ENCODE results near the gene TAAR9. TPM values are rescaled to one million over a fixed set of nuclear protein-coding genes. Genes with fewer than 3 reads are reported as not detected.

Gene TAAR9
- polyA plus RNA-seq, 1 of the 3 experiments (the other 2 are of a cell fraction) = not detected

GRCh38 chr6:132566404-132566803 is 28.3 kb downstream of the TAAR9 start:
- Histone ChIP-seq H2AFZ (ENCODE audit: low read depth) (no peak overlapping the region), H3K9me2 (no peaks in the 10 kb centered on the region), H3K36me3 (replicated peaks in 1 of 2; ENCODE audit: control insufficient read depth in 1 of 2, insufficient read depth in 2 of 2, low read length in 1 of 2) (no peaks in the 10 kb centered on the region), H3K79me2 (ENCODE audit: insufficient read depth) (no peaks in the 10 kb centered on the region), H3F3A (replicated peaks; ENCODE audit: insufficient read depth) (no peaks in the 10 kb centered on the region), H3K27me3 (ENCODE audit: insufficient read depth) (peaks cover 6% of the 10 kb centered on the region; the same call in 1 of the 2 replicates), H3K27ac (ENCODE audit: low read depth in 2 of 2, low read length in 1 of 2) (no peak overlapping the region), H3K9ac (no peak overlapping the region), H3K4me1 (ENCODE audit: control insufficient read depth in 1 of 2, insufficient read depth in 2 of 2, low read depth in 1 of 2, low read length in 1 of 2) (no peaks in the 10 kb centered on the region), H3K9me3 (no peaks in the 10 kb centered on the region), H3K4me2 (no peak overlapping the region), H3K4me3 (ENCODE audit: low read depth in 2 of 2, low read length in 1 of 2) (no peak overlapping the region), H4K20me1 (ENCODE audit: insufficient read depth) (no peaks in the 10 kb centered on the region)
- TF ChIP-seq FOXJ3 (CRISPR knock-in tag; IDR thresholded peaks at IDR 0.05) (no peak), USF1 (IDR thresholded peaks at IDR 0.05; ENCODE audit: borderline replicate concordance, low read depth) (no peak), GATA2 (CRISPR knock-in tag; IDR thresholded peaks at IDR 0.05) (no peak)
- ChIA-PET CTCF (no interaction called here), POLR2A (no interaction called here)
- DNase-seq = no peak
- WGBS (ENCODE audit: low lambda C conversion rate) = 6% methylated on average over 6 of the region's 6 CpGs

GRCh38 chr6:132567566-132567965 is 29.5 kb downstream of the TAAR9 start:
- POLR2A ChIA-PET = no interaction called here
- DNase-seq = no peak
- H3K4me1 ChIP-seq (ENCODE audit: control insufficient read depth in 1 of 2, insufficient read depth in 2 of 2, low read depth in 1 of 2, low read length in 1 of 2) = no peaks in the 10 kb centered on the region
- H3K36me3 ChIP-seq (replicated peaks in 1 of 2; ENCODE audit: control insufficient read depth in 1 of 2, insufficient read depth in 2 of 2, low read length in 1 of 2) = no peaks in the 10 kb centered on the region
- no peak overlapping the region for H3K27ac ChIP-seq (ENCODE audit: low read depth in 2 of 2, low read length in 1 of 2)
- H3K4me2 ChIP-seq = no peak overlapping the region
- H3F3A ChIP-seq (replicated peaks; ENCODE audit: insufficient read depth) = no peaks in the 10 kb centered on the region
- WGBS (ENCODE audit: low lambda C conversion rate) = 0% methylated on average over 1 of the region's 1 CpG
- H3K9me2 ChIP-seq = no peaks in the 10 kb centered on the region
- H3K9ac ChIP-seq = no peak overlapping the region
- no peaks in the 10 kb centered on the region for H3K9me3 ChIP-seq
- CTCF ChIA-PET = no interaction called here
- no peak overlapping the region for H3K4me3 ChIP-seq (ENCODE audit: low read depth in 2 of 2, low read length in 1 of 2)
- H2AFZ ChIP-seq (ENCODE audit: low read depth) = no peak overlapping the region
- H4K20me1 ChIP-seq (ENCODE audit: insufficient read depth) = no peaks in the 10 kb centered on the region
- H3K27me3 ChIP-seq (ENCODE audit: insufficient read depth) = peaks cover 6% of the 10 kb centered on the region; the same call in 1 of the 2 replicates
- no peaks in the 10 kb centered on the region for H3K79me2 ChIP-seq (ENCODE audit: insufficient read depth)
- TF ChIP-seq JUND (IDR thresholded peaks at IDR 0.05) = no peak
- TF ChIP-seq CTCF (IDR thresholded peaks at IDR 0.05) = no peak
- TF ChIP-seq MXI1 (IDR thresholded peaks at IDR 0.05; ENCODE audit: low read depth, low read length) = no peak
- TF ChIP-seq SMC3 (IDR thresholded peaks at IDR 0.05; ENCODE audit: low read depth, low read length) = no peak
- no peak for TF ChIP-seq PBX3 (IDR thresholded peaks at IDR 0.05)
- TF ChIP-seq USF1 (IDR thresholded peaks at IDR 0.05; ENCODE audit: borderline replicate concordance, low read depth) = no peak
- TF ChIP-seq TAF1 (IDR thresholded peaks at IDR 0.05; ENCODE audit: borderline replicate concordance, low read depth, low read length) = no peak
- no peak for TF ChIP-seq IRF3 (IDR thresholded peaks at IDR 0.05; ENCODE audit: low read depth, low read length)
- TF ChIP-seq RAD21 (IDR thresholded peaks at IDR 0.05; ENCODE audit: low read length) = no peak
- TF ChIP-seq MAX (IDR thresholded peaks at IDR 0.05; ENCODE audit: low read depth) = no peak
- no peak for TF ChIP-seq RFX5 (IDR thresholded peaks at IDR 0.05; ENCODE audit: low read length)
- no peak for TF ChIP-seq TCF12 (IDR thresholded peaks at IDR 0.05)
- TF ChIP-seq FOSL2 (IDR thresholded peaks at IDR 0.05; ENCODE audit: borderline replicate concordance, low read depth) = no peak
- TF ChIP-seq CHD2 (IDR thresholded peaks at IDR 0.05; ENCODE audit: low read length, partially characterized antibody) = no peak
- no peak for TF ChIP-seq POLR2AphosphoS5 (IDR thresholded peaks at IDR 0.05; ENCODE audit: low read depth, low read length)
- no peak for TF ChIP-seq RCOR1 (IDR thresholded peaks at IDR 0.05; ENCODE audit: low read length)
- no peak for TF ChIP-seq USF2 (IDR thresholded peaks at IDR 0.05; ENCODE audit: borderline replicate concordance, low read depth, low read length)

Measured in SK-N-SH (cell line).